Heart left ventricle (tissue), 16 donors: ENCODE data around the gene PSD4. TPM values are rescaled to one million over a fixed set of nuclear protein-coding genes. Genes with fewer than 3 reads are reported as not detected.

Experiments
- ATAC-seq, 4 donors: fragments of 200-7000 bp; cut with Tn5 transposase; one replicate each; pipeline ENCODE4 v1.9.1; 2020 to 2022; ENCODE audit warnings: moderate library complexity in 4 of 4, mild to moderate bottlenecking in 3 of 4, moderate number of reproducible peaks in 1 of 4
- DNase-seq, 5 donors: peaks; one replicate each; pipeline ENCODE4 v3.0.0-alpha.2; 2020
- H3K27ac ChIP-seq, 12 donors: fragments of 200-600 bp; sonication (generic) in 4 of 12; one replicate each; pipeline versions ENCODE4 v1.5.0 to v1.8.0; 2016 to 2022; ENCODE audit warnings: mild to moderate bottlenecking in 2 of 12
- H3K27me3 ChIP-seq, 9 donors: fragments of 200-600 bp; sonication (generic) in 2 of 9; one replicate each; pipeline versions ENCODE4 v1.5.1 to v1.8.0; 2016 to 2022; ENCODE audit warnings: mild to moderate bottlenecking in 3 of 9
- H3K36me3 ChIP-seq, 9 donors: fragments of 200-600 bp; sonication (generic) in 2 of 9; one replicate each; pipeline versions ENCODE4 v1.5.0 to v1.8.0; 2018 to 2022; ENCODE audit warnings: mild to moderate bottlenecking in 2 of 9
- H3K4me1 ChIP-seq, 12 donors: fragments of 200-600 bp; sonication (generic) in 4 of 12; one replicate each; pipeline versions ENCODE4 v1.5.0 to v1.8.0; 2016 to 2022; ENCODE audit warnings: mild to moderate bottlenecking in 3 of 12
- H3K4me3 ChIP-seq, 12 donors: fragments of 200-600 bp; sonication (generic) in 4 of 12; one replicate each; pipeline versions ENCODE4 v1.5.0 to v1.8.0; 2017 to 2022; ENCODE audit warnings: mild to moderate bottlenecking in 9 of 12, moderate library complexity in 4 of 12
- H3K9me3 ChIP-seq, 12 donors: fragments of 200-600 bp; sonication (generic) in 4 of 12; one replicate each; pipeline versions ENCODE4 v1.5.0 to v1.8.0; 2016 to 2022; ENCODE audit warnings: mild to moderate bottlenecking in 1 of 12
- CTCF ChIP-seq, 12 donors: fragments of 200-600 bp; sonication (generic) in 4 of 12; IDR thresholded peaks; one replicate each; pipeline versions ENCODE4 v1.5.0 to v1.8.0; 2018 to 2022; ENCODE audit warnings: antibody characterized with exemption in 12 of 12, mild to moderate bottlenecking in 5 of 12
- POLR2A ChIP-seq, 2 donors: fragments of 450-650 bp; IDR thresholded peaks; one replicate each; pipeline ENCODE4 v1.6.1; 2017; ENCODE audit warnings: antibody characterized with exemption in 2 of 2, mild to moderate bottlenecking in 2 of 2, moderate library complexity in 2 of 2
- WGBS, 4 donors: extraction: QIAGEN DNeasy Blood & Tissue Kit in 2 of 4; methylation state at CpG; one replicate each; pipeline versions ENCODE4 v1.1.5 to v1.1.7; 2013 to 2018; 5-methylcytosine and 5-hydroxymethylcytosine counted together
- intact Hi-C, 10 donors: fragments of 100-400 bp; cut with DNase I; formaldehyde crosslinking; loops; one replicate each; pipeline versions ENCODE4 v1.11.1 to v1.14.2; 2022
- polyA plus RNA-seq, 2 donors: library from polyadenylated mRNA; stranded (reverse); fragments of 200-250 nt; gene quantifications; one replicate each; pipeline ENCODE4 v1.2.3, GENCODE V29; 2013
- total RNA-seq, 9 donors: library from RNA; depleted of rRNA in 2 of 9; stranded (reverse); fragments of >200 nt in 2 of 9; fragmentation: NEBNext Ultra II Directional in 3 of 9; extraction: Animal tissue kit (Norgen Biotek cat#: 25700) in 3 of 9; gene quantifications; one replicate each; pipeline versions ENCODE4 v1.1.0 to v1.2.4, GENCODE V29; 2016 to 2023
- donor health status: ischemic (EF 13 %, LVEDD 7.1; RV severe dilation, severe dysfunction).
- donor health status: healthy with polysubstance abuse.
- donor health status: DM: no; HTN: yes; CAD: no.
- donor health status: DM: no; HTN: no; CAD: no.
- donor health status: ischemic (EF 25% LVEDD 6.9; RV normal size, moderate dysfunction).
- donor health status: ischemic (EF 25% LVEDD 5.7; RV mildly dilated, moderate dysfunction).
- donor health status: healthy.
- donor health status: DM: yes; HTN: yes; CAD: no.
- donor health status: ischemic (EF 35%, LVEDD 5.7; RV mildly dilated, moderate dysfunction).
- donor health status: nonischemic (EF 11% LVEDD 7.7; RV severe dilation, severe dysfunction).
- donor health status: DM: yes; HTN: yes; CAD: no.
- donor health status: PGD.
- donor health status: ischemic (EF 29% LVEDD 5.4; RV normal size, mild dysfunction).
- donor health status: nonischemic (EF 23%, LVEDD 6.1; RV moderate dilation, normal function).

Gene PSD4
- total and polyA plus RNA-seq, 11 donors, result 0.65 to 23.4 (median 1.9) TPM

GRCh38 chr2:113200736-113201490 lies 27.1 kb downstream of the PSD4 start:
- no peaks in the 10 kb centered on the region for H3K9me3 ChIP-seq
- H3K4me1 ChIP-seq, result peaks cover 0 to 15% (median 5%) of the 10 kb centered on the region in 12 donors
- ATAC-seq (no peak), DNase-seq (no peak)
- no peaks in the 10 kb centered on the region for H3K27me3 ChIP-seq
- TF ChIP-seq POLR2A (IDR thresholded peaks at IDR 0.05) (no peak), CTCF (IDR thresholded peaks at IDR 0.05) (no peak)
- H3K27ac ChIP-seq, result no peak overlapping the region
- H3K4me3 ChIP-seq, result no peak overlapping the region
- H3K36me3 ChIP-seq, result peaks cover 0 to 34% (median 0%) of the 10 kb centered on the region in 9 donors
- intact Hi-C loops, result loop anchor here in 8 of 10 donors (2.0 to 5.0 kb wide), 5 partner anchors 46 to 191 kb away; no protein-coding TSS in a partner anchor
- 77 to 87% (median 84%) methylated on average over 13 to 17 of the region's 17 CpGs for WGBS, 4 donors

GRCh38 chr2:113201496-113202304 lies 27.9 kb downstream of the PSD4 start:
- TF ChIP-seq POLR2A (IDR thresholded peaks at IDR 0.05) (no peak), CTCF (IDR thresholded peaks at IDR 0.05) (no peak)
- Histone ChIP-seq H3K27ac (no peak overlapping the region), H3K4me3 (no peak overlapping the region), H3K36me3 (peaks cover 0 to 27% (median 0%) of the 10 kb centered on the region in 9 donors), H3K4me1 (peaks cover 0 to 15% (median 5%) of the 10 kb centered on the region in 12 donors), H3K27me3 (no peaks in the 10 kb centered on the region), H3K9me3 (no peaks in the 10 kb centered on the region)
- no peak for DNase-seq
- WGBS, 4 donors, result 86 to 98% (median 91%) methylated on average over 5 to 8 of the region's 8 CpGs
- ATAC-seq, result no peak
- intact Hi-C loops, result loop anchor here in 9 of 10 donors (2.0 to 5.0 kb wide), 6 partner anchors 46 to 191 kb away; no protein-coding TSS in a partner anchor

- TF ChIP-seq POLR2A (IDR thresholded peaks at IDR 0.05) (no peak), CTCF (IDR thresholded peaks at IDR 0.05) (no peak)
- H3K27ac ChIP-seq, result no peak overlapping the region
- DNase-seq, result no peak
- H3K36me3 ChIP-seq, result peaks cover 0 to 21% (median 0%) of the 10 kb centered on the region in 9 donors
- peaks cover 0 to 15% (median 5%) of the 10 kb centered on the region in 12 donors for H3K4me1 ChIP-seq
- WGBS, 4 donors, result 76 to 87% (median 80%) methylated on average over 10 to 13 of the region's 13 CpGs
- H3K27me3 ChIP-seq, result no peaks in the 10 kb centered on the region
- ATAC-seq, result no peak
- intact Hi-C loops, result loop anchor here in 8 of 10 donors (2.0 to 5.0 kb wide), 5 partner anchors 45 to 190 kb away; no protein-coding TSS in a partner anchor
- no peaks in the 10 kb centered on the region for H3K9me3 ChIP-seq
- no peak overlapping the region for H3K4me3 ChIP-seq
Measured at GRCh38 chr2:113202305-113203216, 28.8 kb downstream of the PSD4 start.
